Activated naive CD4-positive, alpha-beta T cell treated with anti-CD3 and anti-CD28 coated beads, Interleukin-2, amount 50 U/mL, for 16 hours (primary cell): ENCODE measurements around the gene ZFYVE28.

Experiments
- DNase-seq: peaks from one replicate; pipeline ENCODE4 v3.0.0-alpha.2; 2020

The ZFYVE28 gene

DNA sequence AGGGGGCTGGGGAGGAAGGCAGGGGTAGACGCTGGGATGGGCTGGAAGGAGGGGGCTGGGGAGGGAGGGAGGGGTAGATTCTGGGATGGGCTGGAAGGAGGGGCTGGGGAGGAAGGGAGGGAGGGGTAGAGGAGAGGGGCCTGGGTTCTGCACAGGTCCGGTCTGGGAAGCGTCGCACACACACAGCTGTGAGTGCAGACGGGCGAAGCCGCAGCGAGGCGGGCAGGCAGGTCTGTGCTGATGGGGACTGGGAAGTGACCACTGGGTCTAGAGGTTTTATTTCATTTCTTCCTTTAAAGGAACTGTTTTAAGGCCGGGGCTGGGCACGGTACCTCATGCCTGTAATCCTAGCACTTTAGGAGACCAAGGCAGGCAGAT lies 87.4 kb downstream of the ZFYVE28 start:
- DNase-seq = no peak

DNA sequence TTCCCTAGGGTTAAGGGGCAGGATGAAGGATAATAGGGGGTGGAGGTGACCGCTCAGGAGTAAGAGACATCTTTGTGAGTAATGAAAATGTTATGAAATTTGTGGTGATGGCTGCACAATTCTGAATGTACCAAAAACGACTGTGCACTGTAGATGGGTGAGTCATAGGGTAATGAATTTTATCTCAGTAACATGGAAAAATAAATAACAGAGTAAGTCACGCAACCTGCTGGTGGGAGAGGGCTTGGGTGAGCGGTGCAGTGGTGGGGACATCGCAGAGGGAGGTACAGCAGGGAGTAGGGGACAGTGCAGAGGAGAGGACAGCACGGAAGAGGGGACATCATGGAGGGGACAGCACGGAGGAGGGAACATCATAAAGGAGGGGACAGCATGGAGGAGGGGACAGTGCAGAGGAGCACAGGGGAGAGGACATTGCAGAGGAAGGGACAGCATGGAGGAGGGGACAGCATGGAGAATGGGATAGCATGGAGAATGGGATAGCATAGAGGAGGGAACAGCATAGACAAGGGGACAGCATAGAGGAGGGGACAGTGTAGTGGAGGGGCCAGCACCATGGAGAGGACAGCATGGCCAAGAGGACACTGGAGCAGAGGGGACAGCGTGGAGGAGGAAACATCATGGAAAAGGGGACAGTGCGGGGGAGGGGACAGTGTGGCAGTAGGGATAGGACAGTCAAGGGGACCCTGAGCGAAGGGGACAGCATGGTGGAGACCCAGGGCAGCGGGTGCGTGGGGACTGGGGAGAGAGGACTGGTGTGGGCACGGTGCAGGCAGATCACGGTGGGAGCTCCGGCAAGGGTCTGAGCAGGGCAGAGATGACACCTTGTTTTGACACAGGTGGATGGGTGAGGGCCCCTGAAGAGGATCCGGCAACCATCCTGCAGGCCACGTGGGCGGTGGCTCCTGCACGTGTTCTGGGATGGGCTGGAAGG lies 88.1 kb downstream of the ZFYVE28 start:
- no peak for DNase-seq

DNA sequence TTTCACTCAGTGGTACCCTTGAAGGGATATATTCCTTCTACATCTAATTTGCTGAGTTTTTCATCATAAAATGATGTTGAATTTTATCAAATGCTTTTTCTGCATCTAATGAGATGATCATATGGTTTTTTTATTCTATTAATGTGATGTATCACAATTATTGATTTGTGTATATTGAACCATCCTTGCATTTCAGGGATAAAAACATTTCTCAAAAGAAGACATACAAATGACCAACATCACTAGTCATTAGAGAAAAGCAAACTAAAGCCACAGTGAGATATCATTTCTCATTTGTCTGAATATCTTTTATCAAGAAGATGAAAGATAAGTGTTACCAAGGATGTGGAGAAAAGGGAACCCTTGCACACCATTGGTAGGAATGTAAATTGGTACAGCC lies 90.9 kb downstream of the ZFYVE28 start:
- DNase-seq = no peak

DNA sequence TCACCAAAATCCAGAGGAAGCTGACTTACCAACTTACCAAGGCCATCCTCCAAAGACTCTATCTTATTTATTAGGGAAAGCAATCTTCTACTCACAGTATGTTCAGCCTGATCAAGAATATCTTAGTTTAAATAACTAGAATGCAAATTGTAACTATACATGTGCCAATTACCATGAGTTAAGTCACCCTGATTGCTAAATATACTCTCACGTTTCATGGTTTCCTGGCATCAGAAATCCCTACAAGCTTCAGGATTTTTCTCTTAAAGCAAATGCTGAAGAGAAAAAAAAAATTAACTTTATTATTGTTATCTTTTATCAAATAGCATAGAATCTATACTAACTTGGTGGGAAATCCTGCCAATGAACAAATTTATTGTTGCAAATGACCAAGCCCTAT lies 93.6 kb downstream of the ZFYVE28 start:
- no peak for DNase-seq

DNA sequence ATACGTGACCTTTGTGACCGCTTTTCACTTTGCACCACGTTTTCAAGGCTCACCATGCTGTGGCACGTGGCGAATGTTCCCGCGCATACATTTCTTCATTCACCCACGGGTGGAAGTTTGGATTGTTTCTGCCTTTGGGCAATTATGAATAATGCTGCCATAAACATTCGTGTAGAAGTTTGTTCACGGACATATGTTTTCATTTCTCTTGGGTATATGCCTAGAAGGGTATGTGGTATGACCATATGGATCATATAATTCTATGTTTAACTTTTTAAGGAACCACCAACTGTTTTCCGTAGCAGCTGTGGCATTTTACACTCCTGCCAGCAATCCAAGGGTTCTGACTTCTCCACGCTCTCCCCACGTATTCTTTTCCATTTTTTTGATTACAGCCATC lies 95.6 kb downstream of the ZFYVE28 start:
- DNase-seq = no peak

DNA sequence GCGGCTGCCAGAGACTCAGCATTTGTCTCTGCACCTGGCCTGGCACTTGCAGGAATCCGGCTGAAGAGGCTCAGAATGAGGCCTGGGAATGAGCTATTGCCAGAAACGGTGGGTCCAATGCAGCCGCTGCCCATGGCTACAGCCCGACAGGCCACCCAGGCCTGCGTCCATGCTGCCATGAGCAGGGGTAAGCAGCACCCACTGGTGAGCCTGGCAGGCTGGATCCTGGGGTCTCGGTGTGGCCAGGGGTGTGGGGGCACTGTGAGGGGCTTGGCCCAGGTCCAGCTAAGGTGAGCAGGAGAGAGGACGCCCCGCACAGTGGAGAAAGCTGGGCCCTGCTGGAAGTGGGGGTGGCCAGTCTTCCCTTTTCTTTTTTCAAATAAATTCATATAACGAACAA lies 96.2 kb downstream of the ZFYVE28 start:
- no peak for DNase-seq

DNA sequence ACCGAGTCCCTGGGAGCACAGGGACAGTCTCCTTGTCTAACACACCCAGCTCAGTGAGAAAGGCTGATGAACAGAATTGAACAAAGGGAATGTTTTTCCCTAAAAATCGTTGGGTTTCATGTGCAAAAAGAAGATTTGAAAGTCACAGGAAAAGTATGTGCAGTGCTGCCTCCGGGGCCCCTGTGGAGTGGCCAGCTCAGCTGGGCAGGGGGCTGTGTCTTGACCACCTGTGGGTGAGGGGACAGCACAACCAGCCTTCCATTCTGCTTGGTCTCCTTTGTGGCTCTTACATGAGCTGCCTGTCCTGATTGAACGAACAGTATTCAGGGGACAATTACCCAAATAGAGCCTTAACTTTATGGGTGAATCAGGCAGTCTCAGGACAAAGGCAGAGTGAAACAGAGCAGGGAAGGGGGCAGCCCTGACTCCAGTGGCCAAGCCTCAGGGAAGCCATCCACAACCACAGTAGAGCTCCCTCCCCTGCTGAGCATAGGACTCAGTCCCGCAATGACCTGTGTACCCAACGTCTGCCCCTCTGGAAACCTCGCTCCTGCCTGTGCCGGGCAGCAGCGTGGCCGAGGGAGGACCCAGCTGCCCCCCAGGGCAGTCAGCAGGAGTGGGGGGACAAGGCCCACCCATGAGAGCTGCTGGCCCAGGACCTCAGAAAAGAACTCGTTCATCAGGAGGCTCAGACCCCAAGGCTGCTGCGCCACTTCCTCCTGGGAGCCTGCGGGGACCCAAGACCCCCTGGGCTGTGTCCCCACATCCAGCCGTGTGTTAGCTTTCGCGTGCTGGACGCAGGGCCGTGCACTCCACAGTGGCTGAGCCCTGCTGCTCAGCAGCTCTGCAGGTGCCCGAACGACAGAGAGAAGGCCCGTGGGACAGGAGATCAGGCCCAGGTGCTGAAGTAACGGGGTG lies 96.9 kb downstream of the ZFYVE28 start:
- DNase-seq = no peak

DNA sequence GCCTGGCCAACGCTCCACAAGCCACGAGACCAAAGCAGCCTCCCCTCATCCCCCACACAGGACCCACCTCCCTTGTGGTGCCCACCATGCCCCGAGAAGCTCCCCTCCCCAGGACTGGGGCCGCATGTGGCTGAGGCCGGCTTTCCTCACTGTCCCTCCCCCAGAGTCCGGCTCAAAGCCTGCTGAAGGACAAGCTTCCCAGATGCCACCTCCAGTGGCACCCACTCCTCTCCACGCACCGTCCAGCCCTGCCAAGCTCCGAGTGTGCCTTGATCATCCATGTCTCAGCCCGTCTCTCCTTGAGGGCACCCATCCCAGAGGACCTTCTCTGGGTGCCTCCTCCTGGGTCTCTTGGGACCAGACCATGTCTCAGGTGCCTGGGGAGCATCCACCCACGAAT lies 97.7 kb downstream of the ZFYVE28 start:
- DNase-seq = no peak

DNA sequence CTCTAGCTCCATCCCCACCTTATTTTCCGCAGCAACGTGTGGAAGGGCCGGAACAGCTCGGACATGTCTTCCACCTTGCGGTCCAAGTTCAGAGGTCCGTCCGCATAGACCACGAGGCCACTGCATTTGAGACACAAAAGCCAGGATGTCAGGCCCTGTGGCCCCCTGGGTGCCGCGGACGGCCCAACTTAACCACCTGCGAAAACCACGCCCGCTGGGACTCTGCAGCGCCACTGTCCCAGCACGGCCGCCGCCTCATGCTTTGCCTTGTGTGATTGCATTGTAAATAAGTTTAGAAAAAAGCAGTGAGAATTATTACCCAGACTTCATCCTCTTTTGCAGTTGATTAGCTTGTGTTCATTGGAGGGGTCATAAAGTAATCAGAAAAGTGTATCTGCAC lies 98.3 kb downstream of the ZFYVE28 start:
- DNase-seq = no peak

DNA sequence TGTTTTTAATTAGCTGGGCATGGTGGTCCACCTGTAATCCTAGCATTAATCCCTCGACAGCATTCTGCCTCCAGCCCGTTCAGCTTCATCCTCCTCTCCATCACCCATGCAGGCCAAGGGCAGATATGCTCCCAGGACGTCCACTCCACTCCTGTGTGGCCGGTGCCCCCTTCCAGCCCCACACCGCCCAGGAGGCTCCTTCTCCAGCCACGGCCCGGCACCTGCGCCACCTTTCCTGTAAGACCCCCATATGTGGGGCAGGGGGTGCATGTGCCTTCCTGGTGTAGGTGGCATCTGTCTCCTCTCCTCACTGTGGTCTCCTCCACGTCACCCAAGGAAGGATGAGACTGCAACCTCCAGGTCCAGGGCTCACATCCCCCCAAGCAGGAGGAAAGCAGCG lies 99.6 kb downstream of the ZFYVE28 start:
- no peak for DNase-seq

DNA sequence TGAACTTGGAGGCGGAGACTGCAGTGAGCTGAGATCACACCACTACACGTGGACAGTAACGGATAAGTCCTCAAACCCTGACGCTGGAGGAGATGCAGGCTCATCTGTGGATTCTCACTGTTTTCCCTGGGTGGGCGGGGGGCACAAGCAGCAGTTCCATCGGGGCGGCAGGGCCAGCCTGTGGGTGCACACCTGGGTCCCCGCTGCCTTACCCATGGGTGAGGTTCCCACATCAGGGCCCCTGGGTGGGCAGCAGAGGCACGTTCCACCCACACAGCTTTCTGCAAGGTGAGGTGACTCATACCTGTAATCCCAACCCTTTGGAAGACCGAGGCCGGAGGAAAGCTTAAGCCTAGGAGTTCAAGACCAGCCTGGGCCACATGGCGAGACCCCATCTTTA lies 100.0 kb downstream of the ZFYVE28 start:
- no peak for DNase-seq

DNA sequence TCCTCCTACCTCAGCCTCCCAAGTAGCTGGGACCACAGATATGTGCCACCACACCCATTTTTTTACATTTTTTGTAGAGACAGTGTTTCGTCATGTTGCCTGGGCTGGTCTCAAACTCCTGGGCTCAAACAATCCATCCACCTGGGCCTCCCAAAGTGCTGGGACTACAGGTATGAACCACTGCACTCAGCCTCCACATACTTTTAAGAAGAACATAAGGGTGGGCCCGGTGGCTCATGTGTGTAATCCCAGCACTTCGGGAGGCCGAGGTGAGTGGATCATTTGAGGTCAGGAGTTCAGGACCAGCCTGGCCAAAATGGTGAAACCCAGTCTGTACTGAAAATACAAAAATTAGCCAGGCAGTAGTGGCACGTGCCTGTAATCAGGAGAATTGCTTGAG lies 105.1 kb downstream of the ZFYVE28 start:
- no peak for DNase-seq

DNA sequence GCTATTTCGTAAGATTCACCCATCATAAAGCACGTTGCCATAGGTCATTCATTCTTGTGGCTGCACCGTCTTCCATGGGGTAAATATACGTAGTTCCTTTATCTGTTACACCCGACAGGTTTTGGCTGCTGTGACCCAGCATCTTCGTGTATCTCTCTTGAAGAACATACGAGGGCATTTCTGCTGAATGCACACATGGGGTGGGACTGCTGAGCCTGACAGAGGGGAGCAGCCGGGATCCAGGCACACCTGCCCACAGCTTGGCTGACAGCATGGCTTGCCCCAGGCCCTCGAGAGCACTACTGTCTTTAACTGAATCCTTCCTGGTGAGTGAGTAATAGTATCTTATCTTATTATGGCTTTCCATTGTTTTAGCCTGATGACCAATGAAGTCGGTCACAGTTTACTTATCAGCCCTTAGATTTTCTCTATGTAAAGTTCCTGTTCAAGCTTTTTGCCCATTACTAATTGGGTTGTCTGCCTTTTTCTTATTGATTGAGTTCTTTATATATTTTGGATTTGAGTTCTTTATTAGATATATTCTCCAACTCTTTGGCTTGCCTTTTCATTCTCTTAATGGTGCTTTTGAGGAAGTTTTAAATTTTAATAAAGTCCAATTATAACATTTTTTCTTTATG lies 111.6 kb downstream of the ZFYVE28 start:
- no peak for DNase-seq

DNA sequence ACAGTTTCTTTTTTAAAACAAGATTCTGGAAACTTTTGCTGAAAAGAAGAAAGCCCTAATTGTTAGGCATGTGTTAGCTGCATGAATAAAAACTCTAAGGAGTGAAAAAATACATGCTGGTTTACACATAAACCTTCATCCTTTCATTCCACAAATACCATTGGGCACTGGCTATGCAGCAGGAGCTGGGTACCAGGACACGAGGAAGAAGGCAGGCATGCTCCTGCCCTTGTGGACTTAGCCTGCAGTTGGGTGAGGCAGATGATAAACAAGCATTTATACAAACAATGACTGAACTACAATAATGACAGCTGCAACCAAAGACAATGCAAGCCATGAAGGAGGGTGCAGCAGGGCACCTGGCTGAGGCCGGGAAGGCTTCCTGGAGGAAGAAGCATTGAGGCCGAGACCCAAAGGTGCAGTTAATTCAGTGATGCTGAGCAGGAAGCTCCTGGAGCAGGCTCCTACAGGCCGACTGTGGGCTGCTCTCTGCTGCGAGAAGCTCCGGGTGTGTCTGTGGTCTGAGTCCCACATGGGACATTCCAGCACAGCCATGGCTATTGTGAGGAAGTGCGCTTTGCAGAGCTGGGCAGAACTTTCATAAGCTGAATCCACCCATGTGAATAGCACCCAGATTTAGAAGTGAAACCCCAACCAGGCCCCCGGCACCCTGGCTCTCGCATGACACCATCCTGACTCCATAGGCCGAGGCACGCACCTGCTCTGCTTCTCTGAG lies 112.5 kb downstream of the ZFYVE28 start:
- DNase-seq = no peak

DNA sequence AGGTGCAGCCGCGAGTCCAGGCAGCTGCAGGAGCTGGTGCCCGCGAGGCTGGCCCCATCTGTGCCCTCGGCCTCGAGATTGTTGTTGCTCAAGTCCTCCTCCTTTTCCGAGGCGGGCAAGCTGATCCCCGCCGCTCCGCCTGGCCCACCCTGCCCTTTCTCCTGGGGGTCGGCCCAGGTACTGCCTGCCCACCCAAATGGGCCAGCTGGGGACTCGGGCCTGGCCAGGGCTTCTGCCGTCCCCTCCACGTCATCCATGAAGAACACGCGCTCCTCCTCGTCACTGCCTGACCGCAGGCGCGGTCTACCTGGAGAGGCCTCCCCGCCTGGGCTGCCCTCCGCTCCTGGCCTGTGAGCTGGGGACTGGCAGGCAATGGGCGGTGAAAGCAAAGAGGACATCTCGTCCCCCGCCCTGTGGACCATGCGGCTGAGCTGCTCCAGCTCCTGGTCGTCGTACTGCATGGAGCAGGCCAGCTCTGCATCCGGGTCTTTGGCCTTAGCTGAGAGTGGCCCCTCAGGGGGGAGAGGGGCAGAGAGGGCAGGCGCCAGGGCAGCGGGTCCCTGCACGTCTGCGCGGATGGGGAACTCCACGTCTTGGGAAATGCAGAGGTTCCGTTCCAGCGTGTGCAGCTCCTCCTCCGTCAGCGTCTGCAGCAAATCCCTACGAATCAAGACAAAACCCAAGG lies 113.4 kb downstream of the ZFYVE28 start:
- DNase-seq = no peak

DNA sequence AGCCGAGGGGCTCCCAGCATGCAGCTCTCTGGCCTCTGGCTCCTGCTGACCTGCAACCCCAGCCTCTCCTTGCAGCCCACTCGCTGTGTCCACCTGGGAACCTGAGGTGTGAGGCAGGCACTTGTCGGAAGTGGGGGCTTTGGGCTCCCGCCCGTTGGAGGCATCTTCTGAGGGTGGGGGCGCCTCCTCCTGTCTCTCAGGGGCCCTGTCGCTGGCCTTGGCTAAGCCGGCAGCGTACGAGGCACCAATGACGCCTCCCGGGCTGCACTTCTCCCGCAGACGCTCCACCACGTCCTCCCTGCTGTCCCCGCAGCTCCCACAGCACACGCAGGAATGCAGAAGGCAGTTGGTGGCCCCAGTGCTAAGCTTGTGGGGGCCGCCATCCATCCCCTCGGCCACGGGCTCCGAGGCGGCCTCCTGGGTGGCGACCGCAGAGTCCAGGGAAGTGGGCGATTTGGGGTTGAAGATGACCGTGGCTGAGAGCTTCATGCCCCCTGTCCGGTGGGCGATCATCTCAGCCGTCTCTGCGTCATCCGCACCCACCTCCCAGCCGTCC lies 114.0 kb downstream of the ZFYVE28 start:
- DNase-seq = no peak

DNA sequence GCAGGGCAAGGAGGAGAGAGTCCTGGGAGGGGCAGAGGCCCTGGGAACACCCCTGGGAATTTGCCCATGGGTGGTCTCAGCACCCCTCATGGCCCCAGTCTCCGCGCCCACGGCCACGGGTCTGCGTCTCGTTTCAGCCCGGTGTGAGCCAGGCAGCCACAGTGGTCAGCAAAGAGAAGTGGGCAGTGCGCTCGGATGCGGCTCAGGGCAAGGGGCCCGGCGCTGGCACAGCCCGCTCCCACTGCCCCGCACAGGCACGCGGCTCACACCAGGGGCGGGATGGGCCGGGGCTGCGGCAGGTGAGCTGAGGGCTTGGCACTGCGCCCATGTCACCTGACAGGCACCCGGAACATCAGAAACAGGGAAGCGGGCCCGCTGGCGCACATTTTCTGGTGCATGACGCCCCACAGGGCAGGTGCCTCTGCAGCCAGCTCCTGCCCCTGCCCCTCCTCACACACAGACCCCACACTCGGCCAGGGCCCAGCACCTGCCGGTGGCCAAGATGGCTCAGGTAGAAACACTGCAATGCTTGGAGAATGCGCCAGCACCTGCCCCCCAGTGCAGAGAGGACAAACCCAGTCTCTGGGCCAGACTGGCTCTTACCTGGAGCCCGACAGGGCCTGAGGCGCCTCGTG lies 114.6 kb downstream of the ZFYVE28 start:
- no peak for DNase-seq

DNA sequence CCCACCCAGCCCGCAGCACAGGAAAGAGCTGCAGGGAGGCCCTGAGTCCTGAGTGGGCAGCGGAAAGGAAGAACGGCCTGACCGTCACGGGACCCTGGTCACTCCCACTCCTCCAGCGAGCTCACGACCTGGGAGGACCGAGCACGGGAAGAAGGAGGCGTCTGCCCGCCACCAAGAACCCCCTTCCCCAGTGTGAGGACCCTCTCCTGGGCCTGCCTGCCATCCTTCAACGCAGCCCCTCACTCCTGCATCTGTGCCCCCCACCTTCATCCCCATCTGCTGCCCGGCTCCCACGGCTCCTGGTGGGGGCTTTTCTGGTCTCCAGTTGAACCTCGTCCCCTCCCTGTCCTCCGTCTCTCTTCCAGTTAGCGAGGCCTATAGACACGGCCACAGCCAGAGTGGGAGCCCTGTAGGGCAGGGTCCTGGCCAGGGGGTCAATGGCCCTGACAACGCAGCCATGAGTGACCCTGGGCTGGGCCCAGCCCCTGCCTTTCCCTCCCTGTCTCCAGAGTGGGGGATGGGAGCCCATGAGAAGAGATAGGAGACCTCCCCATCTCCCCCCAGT lies 115.2 kb downstream of the ZFYVE28 start:
- DNase-seq = no peak

DNA sequence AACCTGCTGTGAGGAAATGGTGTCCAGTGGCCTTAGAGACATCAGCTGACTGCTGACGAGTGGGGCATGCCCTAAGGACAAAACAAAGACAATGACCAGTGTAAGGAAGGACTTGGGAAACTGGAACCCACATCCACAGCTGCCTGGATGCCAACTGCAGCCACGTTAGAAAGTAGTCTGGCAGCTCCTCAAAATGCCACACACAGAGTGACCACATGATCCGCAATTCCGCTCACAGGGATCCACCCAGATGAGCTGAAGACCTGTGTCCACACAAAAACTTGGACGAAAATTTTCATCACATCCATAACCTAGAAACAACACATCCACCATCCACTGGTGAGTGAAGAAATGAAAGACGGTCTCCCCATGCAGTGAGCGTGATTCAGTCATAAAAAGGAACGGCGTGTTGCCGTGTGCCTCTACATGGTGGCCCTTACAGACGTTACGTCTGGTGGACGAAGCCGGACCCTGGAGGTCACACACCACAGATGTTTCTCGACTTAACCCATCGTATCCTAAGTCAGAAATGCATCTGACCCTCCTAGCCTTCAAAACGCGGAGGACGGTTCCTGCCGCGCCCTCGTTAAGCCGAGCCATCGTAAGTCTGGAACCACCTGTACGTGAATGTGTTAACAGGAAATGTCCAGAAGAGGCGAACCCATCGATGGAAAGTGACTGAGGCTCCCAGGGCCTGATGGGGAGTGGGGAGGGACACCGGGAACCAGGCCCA lies 115.9 kb downstream of the ZFYVE28 start:
- DNase-seq = no peak

DNA sequence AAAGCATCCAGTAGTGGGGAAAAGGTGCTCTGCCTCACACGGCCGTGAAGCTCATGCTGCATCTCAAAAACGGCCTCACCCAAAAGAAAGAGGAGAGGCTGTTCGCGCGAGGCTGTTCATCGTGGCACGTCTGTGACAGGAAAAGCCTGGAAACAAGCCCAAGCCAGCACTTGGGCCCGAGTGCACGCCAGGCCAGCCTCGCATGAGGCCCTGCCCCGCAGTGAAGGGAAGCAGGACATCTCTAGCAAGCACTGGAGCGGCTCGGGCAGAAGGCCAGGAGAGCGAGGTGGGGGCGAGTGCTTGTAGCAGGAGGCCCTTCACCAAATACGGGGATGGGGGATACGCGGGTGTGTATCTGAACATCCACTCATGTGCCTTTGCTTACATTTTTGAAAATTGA lies 116.6 kb downstream of the ZFYVE28 start:
- DNase-seq = no peak
